Breast epithelium (tissue), 4 donors: ENCODE data around the gene SLC30A7. TPM values are rescaled to one million over a fixed set of nuclear protein-coding genes. Genes with fewer than 3 reads are reported as not detected.
"Not testable (repeated sequence)": the region's sequence is repeated elsewhere in the genome, so short reads cannot be mapped to it uniquely, and the experiment has no call there.

Source experiments
- DNase-seq, 2 donors: peaks; one replicate each; pipeline ENCODE4 v3.0.0-alpha.2; 2019; ENCODE audit warnings: low spot score in 2 of 2
- H3K27ac ChIP-seq, 2 donors: fragments of 200-600 bp; sonication (generic) in 1 of 2; one replicate each; pipeline ENCODE4 v1.5.1; 2016 to 2019; ENCODE audit warnings: mild to moderate bottlenecking in 1 of 2
- H3K27me3 ChIP-seq, 2 donors: fragments of 200-600 bp; sonication (generic) in 1 of 2; one replicate each; pipeline versions ENCODE4 v1.5.1 to v1.6.0; 2017 to 2019; ENCODE audit warnings: control low read depth in 1 of 2, mild to moderate bottlenecking in 1 of 2
- H3K36me3 ChIP-seq: fragments of 200-600 bp; one replicate; pipeline ENCODE4 v1.5.1; 2019
- H3K4me1 ChIP-seq, 2 donors: fragments of 200-600 bp; sonication (generic); one replicate each; pipeline ENCODE4 v1.5.1; 2016 to 2019; ENCODE audit warnings: control low read depth in 1 of 2
- H3K4me3 ChIP-seq, 3 donors: fragments of 200-600 bp; sonication (generic); 1 replicate in 2 of 3; 2 replicates in 1 of 3; pipeline ENCODE4 v1.5.1; 2016 to 2019; ENCODE audit warnings: mild to moderate bottlenecking in 3 of 3, moderate library complexity in 2 of 3
- H3K9me3 ChIP-seq, 2 donors: fragments of 200-600 bp; sonication (generic) in 1 of 2; one replicate each; pipeline ENCODE4 v1.5.1; 2016 to 2019; ENCODE audit warnings: control low read depth in 1 of 2
- CTCF ChIP-seq, 3 donors: fragments of 450-650 bp; IDR thresholded peaks; one replicate each; pipeline ENCODE4 v1.5.1; 2016 to 2017; ENCODE audit warnings: antibody characterized with exemption in 3 of 3, mild to moderate bottlenecking in 3 of 3, moderate library complexity in 3 of 3
- POLR2A ChIP-seq: fragments of 450-650 bp; IDR thresholded peaks from one replicate; pipeline ENCODE4 v1.6.1; 2016; ENCODE audit warnings: antibody characterized with exemption, mild to moderate bottlenecking, moderate library complexity
- POLR2AphosphoS5 ChIP-seq, 3 donors: sonication (generic); formaldehyde crosslinking; IDR thresholded peaks; one replicate each; pipeline ENCODE4 v1.6.1; 2017; ENCODE audit warnings: antibody characterized with exemption in 3 of 3
- intact Hi-C: fragments of 100-400 bp; cut with DNase I; formaldehyde crosslinking; loops from one replicate; pipeline ENCODE4 v1.15.1; 2023; ENCODE audit warnings: low total_unique reads
- total RNA-seq, 3 donors: library from RNA; depleted of rRNA; stranded (reverse); fragments of >200 nt; gene quantifications; one replicate each; pipeline ENCODE4 v1.1.0, GENCODE V29; 2016

Gene SLC30A7
- total RNA-seq, 3 donors from 2014 or later, result 19.5 to 33.8 (median 25.9) TPM

- intact Hi-C loops, result no loop called here
- Histone ChIP-seq H3K9me3 (no peaks in the 10 kb centered on the region), H3K27me3 (no peaks in the 10 kb centered on the region), H3K4me3 (no peak overlapping the region), H3K27ac (no peak overlapping the region), H3K4me1 (no peaks in the 10 kb centered on the region), H3K36me3 (no peaks in the 10 kb centered on the region)
- no peak for DNase-seq
- TF ChIP-seq CTCF (IDR thresholded peaks at IDR 0.05) (no peak), POLR2A (no peak), POLR2AphosphoS5 (IDR thresholded peaks at IDR 0.05) (no peak)
Observed at GRCh38 chr1:100926240-100926639, 30.4 kb downstream of the SLC30A7 start.

- H3K4me1 ChIP-seq, result no peaks in the 10 kb centered on the region
- H3K27me3 ChIP-seq, result no peaks in the 10 kb centered on the region
- H3K9me3 ChIP-seq, result no peaks in the 10 kb centered on the region
- TF ChIP-seq POLR2A, result no peak
- no peak for TF ChIP-seq POLR2AphosphoS5 (IDR thresholded peaks at IDR 0.05)
- TF ChIP-seq CTCF (IDR thresholded peaks at IDR 0.05), result no peak
- no peak overlapping the region for H3K27ac ChIP-seq
- no peak for DNase-seq
- intact Hi-C loops, result no loop called here
- H3K36me3 ChIP-seq, result no peaks in the 10 kb centered on the region
- no peak overlapping the region for H3K4me3 ChIP-seq
Observed at GRCh38 chr1:100927276-100927675, 31.4 kb downstream of the SLC30A7 start.

GRCh38 chr1:100928128-100928527 is 32.2 kb downstream of the SLC30A7 start:
- DNase-seq, result no peak
- TF ChIP-seq POLR2A, result no peak
- no peak for TF ChIP-seq POLR2AphosphoS5 (IDR thresholded peaks at IDR 0.05)
- TF ChIP-seq CTCF (IDR thresholded peaks at IDR 0.05), result no peak
- no peaks in the 10 kb centered on the region for H3K36me3 ChIP-seq
- no peak overlapping the region for H3K27ac ChIP-seq
- H3K4me3 ChIP-seq, result no peak overlapping the region
- no peaks in the 10 kb centered on the region for H3K27me3 ChIP-seq
- intact Hi-C loops, result no loop called here
- no peaks in the 10 kb centered on the region for H3K9me3 ChIP-seq
- H3K4me1 ChIP-seq, result no peaks in the 10 kb centered on the region

GRCh38 chr1:100930494-100930893 is 34.6 kb downstream of the SLC30A7 start:
- Histone ChIP-seq H3K4me3 (no peak overlapping the region), H3K27me3 (no peaks in the 10 kb centered on the region), H3K9me3 (no peaks in the 10 kb centered on the region), H3K4me1 (no peaks in the 10 kb centered on the region), H3K27ac (no peak overlapping the region), H3K36me3 (no peaks in the 10 kb centered on the region)
- TF ChIP-seq POLR2A (no peak), CTCF (IDR thresholded peaks at IDR 0.05) (no peak), POLR2AphosphoS5 (IDR thresholded peaks at IDR 0.05) (no peak)
- intact Hi-C loops, result no loop called here
- no peak for DNase-seq

- DNase-seq, result no peak
- H3K36me3 ChIP-seq, result no peaks in the 10 kb centered on the region
- no peaks in the 10 kb centered on the region for H3K27me3 ChIP-seq
- H3K4me1 ChIP-seq, result no peaks in the 10 kb centered on the region
- no peak overlapping the region for H3K4me3 ChIP-seq
- H3K9me3 ChIP-seq, result no peaks in the 10 kb centered on the region
- no peak for TF ChIP-seq POLR2AphosphoS5 (IDR thresholded peaks at IDR 0.05)
- no peak for TF ChIP-seq POLR2A
- TF ChIP-seq CTCF (IDR thresholded peaks at IDR 0.05), result no peak
- no peak overlapping the region for H3K27ac ChIP-seq
- intact Hi-C loops, result no loop called here
Observed at GRCh38 chr1:100931716-100932115, 35.8 kb downstream of the SLC30A7 start.

- H3K4me1 ChIP-seq, H3K27ac ChIP-seq, DNase-seq, H3K4me3 ChIP-seq, H3K36me3 ChIP-seq, H3K9me3 ChIP-seq, H3K27me3 ChIP-seq, intact Hi-C loops: not testable (repeated sequence)
Observed at GRCh38 chr1:100933555-100933954, 37.7 kb downstream of the SLC30A7 start.
